Coronary artery (tissue), 2 donors: ENCODE measurements around the gene USP30.
"Not testable (repeated sequence)": the region's sequence is repeated elsewhere in the genome, so short reads cannot be mapped to it uniquely, and the experiment has no call there.

Experiments
- DNase-seq: peaks from one replicate; pipeline ENCODE4 v3.0.0-alpha.2; 2017; ENCODE audit warnings: low spot score
- H3K27ac ChIP-seq, 2 donors: fragments of 200-600 bp; sonication (generic); one replicate each; pipeline ENCODE4 v1.5.1; 2016 to 2019
- H3K4me3 ChIP-seq: fragments of 200-600 bp; sonication (generic); 2 replicates; pipeline ENCODE4 v1.5.1; 2016; ENCODE audit warnings: mild to moderate bottlenecking, moderate library complexity
- TF ChIP-seq, protein P1 (sequence below): fragments of 200-600 bp; sonication (generic); IDR thresholded peaks from one replicate; pipeline ENCODE4 v1.5.1; 2019; ENCODE audit warnings: antibody characterized with exemption

The USP30 gene

DNA sequence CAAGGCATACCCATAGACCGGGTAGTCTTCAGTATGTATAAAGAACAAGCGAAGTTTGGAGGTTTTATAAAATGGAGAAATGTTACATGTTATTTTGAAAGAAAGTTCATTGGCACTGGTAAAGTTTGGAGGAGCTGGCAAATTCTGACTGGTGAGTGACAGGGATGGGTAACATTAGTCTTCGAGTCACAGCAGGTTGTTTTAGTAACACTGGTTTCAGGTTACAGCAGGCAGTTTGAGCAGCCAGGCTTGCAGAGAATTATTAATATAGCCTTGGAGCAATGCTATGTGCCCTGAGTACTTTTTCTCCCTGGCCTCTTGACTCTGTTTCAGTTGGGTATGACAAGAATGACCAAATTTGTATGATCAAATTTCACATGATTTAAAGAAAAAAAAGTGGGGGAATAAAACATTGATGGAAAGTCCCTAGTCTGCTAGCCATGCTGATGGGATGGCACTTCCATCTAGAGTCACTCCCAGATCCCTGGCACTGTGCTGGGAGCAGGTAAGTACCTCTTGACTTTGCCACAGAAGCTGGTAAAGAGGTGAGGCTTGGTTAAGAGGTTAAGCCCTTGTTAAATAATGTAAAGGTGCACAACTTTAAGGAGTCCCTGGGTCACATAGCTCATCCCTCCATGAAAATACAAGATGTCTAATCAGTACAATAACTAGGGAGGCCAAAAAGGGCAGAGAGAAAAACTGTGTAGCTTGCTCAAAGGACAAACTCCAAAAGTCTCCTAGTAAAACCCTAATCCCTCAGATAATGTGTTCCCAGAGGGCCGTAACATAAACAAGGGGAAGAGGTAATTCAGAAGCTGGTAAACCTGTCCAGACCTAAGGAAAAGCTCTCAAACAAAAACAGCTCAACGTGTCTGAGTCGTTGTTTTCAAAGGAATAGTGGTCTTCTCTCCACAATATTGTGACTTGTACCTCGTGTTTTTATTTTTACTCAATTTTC, 18.9 kb upstream of the USP30 start:
- no peak overlapping the region for H3K4me3 ChIP-seq
- DNase-seq, result no peak
- TF ChIP-seq, protein P1, sequence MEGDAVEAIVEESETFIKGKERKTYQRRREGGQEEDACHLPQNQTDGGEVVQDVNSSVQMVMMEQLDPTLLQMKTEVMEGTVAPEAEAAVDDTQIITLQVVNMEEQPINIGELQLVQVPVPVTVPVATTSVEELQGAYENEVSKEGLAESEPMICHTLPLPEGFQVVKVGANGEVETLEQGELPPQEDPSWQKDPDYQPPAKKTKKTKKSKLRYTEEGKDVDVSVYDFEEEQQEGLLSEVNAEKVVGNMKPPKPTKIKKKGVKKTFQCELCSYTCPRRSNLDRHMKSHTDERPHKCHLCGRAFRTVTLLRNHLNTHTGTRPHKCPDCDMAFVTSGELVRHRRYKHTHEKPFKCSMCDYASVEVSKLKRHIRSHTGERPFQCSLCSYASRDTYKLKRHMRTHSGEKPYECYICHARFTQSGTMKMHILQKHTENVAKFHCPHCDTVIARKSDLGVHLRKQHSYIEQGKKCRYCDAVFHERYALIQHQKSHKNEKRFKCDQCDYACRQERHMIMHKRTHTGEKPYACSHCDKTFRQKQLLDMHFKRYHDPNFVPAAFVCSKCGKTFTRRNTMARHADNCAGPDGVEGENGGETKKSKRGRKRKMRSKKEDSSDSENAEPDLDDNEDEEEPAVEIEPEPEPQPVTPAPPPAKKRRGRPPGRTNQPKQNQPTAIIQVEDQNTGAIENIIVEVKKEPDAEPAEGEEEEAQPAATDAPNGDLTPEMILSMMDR, result no peak
- H3K27ac ChIP-seq, result no peak overlapping the region

DNA sequence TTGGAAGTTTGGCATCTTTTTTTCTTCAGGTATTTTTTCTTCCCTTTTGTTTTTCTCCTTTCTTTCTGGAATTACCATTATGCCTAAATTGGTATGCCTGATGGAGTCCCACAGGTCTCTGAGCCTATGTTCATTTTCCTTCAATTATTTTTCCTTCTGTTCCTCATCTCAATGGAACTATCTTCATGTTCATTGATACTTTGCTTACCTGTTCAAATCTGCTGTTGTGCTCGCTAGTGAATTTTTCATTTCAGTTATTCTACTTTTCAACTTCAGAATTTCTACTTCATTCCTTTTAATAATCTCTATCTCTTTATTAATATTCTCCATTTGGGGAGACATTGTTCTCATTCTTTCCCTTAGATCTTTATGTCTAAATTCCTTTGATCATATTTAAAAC, 15.4 kb upstream of the USP30 start:
- Histone ChIP-seq H3K4me3 (no peak overlapping the region), H3K27ac (no peak overlapping the region)
- DNase-seq, result no peak
- TF ChIP-seq, protein P1, result no peak

DNA sequence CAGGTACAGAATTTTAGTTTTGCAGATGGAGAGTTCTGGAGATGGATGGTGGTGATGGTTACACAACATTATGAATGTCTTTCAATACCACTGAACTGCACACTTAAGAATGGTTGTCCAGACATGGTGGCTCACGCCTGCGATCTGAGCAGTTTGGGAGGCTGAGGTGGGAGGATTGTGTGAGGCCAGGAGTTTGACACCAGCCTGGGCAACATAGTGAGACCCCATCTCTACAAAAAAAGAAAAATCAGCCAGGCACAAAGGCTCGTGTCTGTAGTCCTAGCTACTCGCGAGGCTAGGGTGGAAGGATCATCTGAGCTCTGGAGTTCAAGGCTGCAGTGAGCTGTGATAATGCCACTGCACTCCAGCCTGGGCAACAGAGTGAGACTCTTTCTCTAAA, 8.1 kb upstream of the USP30 start:
- no peak overlapping the region for H3K27ac ChIP-seq
- TF ChIP-seq, protein P1, result no peak
- no peak for DNase-seq
- H3K4me3 ChIP-seq, result no peak overlapping the region

DNA sequence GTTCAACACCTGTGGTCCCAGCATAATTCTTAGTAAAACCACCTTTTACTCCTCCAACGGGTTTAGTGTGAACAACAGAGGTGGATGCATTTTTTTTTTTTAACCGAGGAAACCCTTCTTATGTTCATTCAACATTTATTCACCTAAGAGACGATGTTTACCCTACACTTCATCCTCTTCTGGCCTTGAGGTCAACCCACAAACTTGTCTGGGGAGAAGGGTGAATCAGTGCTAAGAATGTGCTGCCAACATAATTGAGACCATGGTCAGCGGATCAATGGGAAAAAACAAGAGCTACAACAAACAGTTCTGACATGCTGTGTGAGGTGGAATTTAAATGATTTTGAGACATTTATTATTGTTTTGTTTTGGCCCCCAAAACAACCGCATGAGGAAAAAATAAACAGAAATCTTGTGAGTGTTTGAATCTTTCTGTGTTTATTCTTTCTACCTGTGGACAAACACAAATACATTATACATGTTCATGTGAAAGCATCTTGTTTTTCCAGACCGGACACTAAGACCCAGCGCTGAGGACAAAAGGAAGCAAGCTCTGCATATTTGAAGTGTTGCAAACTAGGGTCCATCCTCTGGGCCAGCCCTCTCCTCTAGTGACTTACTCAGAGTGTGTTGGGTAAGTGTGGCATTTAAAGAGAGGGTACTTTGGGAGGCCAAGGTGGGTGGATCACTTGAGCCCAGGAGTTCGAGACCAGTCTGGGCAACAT, 5.1 kb upstream of the USP30 start:
- TF ChIP-seq, protein P1, result no peak
- DNase-seq, result no peak
- Histone ChIP-seq H3K4me3 (no peak overlapping the region), H3K27ac (no peak overlapping the region)

DNA sequence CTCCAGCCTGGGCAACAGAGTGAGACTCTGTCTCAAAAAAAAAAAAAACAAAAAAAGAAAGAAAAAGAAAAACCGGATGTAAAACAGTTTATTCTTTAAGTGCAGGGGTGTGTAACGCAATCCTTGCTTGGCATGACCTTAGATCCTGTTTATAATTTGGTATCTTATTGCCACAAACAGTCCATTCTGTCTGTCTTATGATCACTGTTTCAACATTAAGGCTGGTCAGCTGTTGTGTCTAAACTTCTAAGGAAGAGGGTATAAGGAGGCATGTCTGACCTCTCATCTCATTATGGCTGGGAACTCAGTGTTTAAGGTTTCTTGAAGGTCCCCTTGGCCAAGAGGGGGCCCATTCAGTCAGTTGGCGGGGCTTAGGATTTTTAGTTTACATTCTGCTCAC, 3.7 kb upstream of the USP30 start:
- not testable (repeated sequence) for DNase-seq, H3K4me3 ChIP-seq, H3K27ac ChIP-seq

DNA sequence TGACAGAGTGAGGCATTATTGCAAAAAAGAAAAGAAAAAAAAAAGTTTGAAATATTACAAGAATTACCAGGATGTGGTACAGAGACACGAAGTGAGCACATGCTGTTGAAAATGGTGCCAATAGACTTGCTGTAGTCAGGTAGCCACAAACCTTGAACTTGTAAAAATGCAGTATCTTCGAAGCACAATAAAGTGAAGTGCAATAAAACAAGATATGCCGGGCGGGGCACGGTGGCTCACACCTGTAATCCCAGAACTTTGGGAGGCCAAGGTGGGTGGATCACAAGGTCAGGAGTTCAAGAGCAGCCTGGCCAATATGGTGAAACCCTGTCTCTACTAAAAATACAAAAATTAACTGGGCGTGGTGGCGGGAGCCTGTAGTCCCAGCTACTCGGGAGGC, 2.6 kb upstream of the USP30 start:
- not testable (repeated sequence) for H3K4me3 ChIP-seq, H3K27ac ChIP-seq, DNase-seq

DNA sequence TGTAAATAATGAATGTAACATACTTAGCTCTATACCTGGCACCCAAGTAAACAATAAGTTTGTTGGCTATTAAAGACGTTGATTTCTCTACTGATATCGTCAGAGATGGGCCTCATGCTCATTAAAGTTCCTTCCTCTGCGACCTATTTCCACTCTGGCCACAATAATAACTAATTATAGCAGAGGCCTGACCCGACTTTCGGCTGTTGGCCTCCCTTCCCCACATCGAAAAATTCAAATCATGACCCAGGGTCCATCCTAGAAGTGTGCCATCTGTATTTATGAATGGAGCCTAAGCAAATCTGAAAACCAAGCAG, 321 bp upstream of the USP30 start:
- peak overlapping the region; percentile 87 for H3K4me3 ChIP-seq

More for the DNA sequence above, 321 bp upstream of the USP30 start:
- peak overlapping the region; percentile 70 to 83 for H3K27ac ChIP-seq
- TF ChIP-seq, protein P1, result no peak
- DNase-seq, result no peak
